DMS 273 treated with DMSO at 0.1 percent for 48 hours (cell line): ENCODE measurements around the gene NAA16.
"Not testable (repeated sequence)": the region's sequence is repeated elsewhere in the genome, so short reads cannot be mapped to it uniquely, and the experiment has no call there.

Experiments
- DNase-seq: peaks from one replicate; lab custom pipeline; 2025; lab: John Stamatoyannopoulos, UW

Gene NAA16

DNA sequence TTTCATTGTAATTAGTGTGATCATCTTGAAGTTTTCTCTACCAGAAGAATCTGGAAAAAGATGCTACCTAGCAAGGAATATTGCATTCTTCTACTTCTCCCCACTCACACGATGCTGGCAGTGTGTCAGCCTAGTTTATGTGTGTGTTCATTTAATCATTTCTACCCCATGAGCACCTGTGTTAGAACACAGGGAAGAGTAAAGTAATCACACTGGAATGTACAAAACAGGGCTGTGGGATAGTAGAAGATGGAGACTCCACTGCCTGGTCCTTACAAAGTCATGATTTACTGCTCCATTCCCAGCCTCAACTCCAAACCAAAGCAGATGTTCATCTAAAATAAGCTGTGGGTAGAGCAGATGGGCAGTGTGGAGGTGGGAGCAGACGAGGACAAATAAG is 98.5 kb downstream of the NAA16 start:
- no peak for DNase-seq

DNA sequence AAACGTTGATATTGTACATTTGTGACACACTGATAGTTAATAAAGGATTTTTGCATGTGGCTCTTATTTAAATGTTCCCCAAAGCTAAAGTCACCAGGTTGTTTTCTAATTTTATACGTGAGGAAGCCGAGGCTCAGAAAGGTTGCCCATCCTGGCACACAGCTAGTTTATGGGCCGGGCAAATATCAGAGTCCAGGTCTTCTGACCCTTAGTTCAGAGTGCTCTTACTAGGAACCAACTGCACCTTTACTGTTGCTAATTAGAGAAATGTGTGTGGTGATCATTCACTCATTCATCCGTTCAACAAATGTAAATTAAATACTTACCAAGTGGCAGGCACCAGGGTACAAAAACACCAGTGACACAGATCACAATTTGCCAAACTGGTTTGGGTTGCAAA is 100.0 kb downstream of the NAA16 start:
- no peak for DNase-seq

GRCh38 chr13:41411522-41411921 is 100.5 kb downstream of the NAA16 start:
- DNase-seq, result no peak

GRCh38 chr13:41413872-41414271 is 102.8 kb downstream of the NAA16 start:
- no peak for DNase-seq

- DNase-seq, result no peak
Measured at GRCh38 chr13:41416276-41416675, 105.2 kb downstream of the NAA16 start.

DNA sequence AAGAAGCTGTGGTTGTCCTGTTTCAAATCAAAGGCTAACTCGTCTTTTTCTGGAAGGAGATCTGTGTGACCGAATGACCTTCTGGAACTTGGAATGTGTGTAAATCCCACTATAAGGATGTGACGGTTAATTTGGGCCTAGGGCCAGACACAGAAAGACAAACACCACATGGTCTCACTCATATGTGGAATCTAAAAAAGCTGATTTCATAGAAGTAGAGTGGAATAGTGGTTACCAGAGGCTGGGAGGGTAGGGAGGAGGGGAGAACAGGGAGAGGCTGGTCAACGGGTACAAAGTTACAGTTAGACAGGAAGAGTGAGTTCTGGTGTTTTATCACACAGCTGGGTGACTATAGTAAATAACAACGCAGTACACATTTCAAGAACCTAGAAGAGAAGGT is 107.0 kb downstream of the NAA16 start:
- DNase-seq, result no peak

DNA sequence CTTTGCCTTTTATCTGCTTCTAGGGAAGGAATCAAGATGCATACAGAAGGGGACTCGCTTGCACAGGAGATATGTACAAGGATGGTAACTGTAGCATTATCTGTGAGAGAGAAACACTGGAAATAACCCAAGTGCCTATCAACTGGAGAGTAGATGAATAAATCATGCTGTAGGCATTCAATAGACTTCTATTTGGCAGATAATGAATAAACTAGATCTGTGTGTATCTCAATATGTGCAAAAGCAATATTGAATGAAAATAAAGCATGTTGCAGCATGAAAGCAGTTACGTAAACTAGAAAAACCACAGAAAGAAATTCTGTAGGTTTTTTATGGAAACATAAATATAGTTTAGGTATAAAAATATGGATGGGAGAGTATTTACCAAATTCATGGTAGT is 107.7 kb downstream of the NAA16 start:
- no peak for DNase-seq

GRCh38 chr13:41419206-41419605 is 108.1 kb downstream of the NAA16 start:
- no peak for DNase-seq

GRCh38 chr13:41420146-41420545 is 109.1 kb downstream of the NAA16 start:
- no peak for DNase-seq

- not testable (repeated sequence) for DNase-seq
Measured at GRCh38 chr13:41421330-41421729, 110.3 kb downstream of the NAA16 start.

DNA sequence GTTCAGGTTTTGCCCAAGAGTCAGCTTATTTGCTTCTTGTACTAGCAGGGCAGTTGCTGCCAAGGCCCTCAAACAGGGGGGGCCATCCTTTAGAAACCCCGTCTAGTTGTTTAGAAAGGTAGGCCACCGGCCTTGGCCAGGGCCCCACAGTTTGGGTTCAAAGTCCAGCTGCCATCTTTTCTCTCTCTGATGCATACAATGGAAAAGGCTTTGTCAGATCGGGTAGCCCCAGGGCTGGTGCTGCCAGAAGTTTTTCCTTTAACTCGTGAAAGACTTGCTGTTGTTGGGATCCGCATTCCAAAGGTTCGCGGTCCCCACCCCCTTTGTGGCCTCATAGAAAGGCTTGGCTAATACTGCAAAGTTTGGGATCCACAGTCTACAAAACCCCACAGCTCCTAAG is 110.9 kb downstream of the NAA16 start:
- DNase-seq, result not testable (repeated sequence)

DNA sequence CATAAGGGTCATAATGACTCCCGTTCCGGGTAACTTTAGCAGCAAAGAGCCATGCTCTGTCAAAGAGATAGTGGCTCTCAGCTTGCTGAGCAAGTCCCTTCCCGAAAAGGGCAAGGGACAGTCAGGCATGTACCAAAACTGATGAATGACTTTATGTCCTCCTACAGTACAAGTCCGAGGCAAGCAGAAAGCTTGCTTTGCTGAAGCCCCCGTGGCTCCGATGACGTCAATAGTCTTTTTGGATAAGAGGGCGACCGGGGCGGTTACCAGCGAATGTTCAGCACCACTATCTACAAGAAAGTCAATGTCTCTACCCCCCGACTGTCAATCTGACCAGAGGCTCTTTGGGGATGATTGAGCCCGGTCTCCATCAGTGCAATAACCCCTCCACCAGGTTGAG is 112.2 kb downstream of the NAA16 start:
- DNase-seq, result not testable (repeated sequence)

- not testable (repeated sequence) for DNase-seq
Measured at GRCh38 chr13:41424675-41425074, 113.6 kb downstream of the NAA16 start.

DNA sequence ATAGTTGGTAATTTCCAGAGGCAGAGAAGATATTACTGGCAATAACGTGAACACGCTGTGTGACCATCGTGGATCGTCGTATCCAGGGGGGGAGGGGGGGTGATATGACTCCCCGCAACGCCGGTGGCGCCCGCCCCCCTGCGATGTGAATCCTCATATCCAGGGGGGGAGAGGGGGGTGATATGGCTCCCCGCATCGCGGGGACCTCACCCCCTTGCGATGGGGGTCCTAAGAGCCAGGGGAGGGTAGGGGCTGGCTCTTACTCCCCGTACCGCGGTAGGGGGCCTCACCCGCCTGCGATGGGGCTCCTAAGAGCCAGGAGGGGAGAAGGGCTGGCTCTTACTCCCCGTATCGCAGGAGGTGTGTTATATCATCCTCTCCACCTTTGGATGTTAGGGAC is 115.0 kb downstream of the NAA16 start:
- DNase-seq, result no peak
